GM06990 (cell line): ENCODE data around the gene SEMA7A.
A peak's percentile ranks its signal among the peaks of the same experiment; 100 is the strongest.

ENCODE experiments used
- DNase-seq: peaks from one replicate; pipeline ENCODE4 v3.0.0-alpha.2; 2011; ENCODE audit not compliant: insufficient read length; ENCODE audit errors: extremely low read depth
- H3K27me3 ChIP-seq: replicated peaks from 2 replicates; pipeline ENCODE4 v1.6.0; 2011; ENCODE audit warnings: low read length; ENCODE audit not compliant: control insufficient read depth, insufficient read depth
- H3K36me3 ChIP-seq: 2 replicates; pipeline ENCODE4 v1.5.1; 2011; ENCODE audit warnings: low read length; ENCODE audit not compliant: control insufficient read depth, insufficient read depth
- H3K4me3 ChIP-seq: replicated peaks from 2 replicates; pipeline ENCODE4 v1.5.1; 2011; ENCODE audit warnings: low read depth, mild to moderate bottlenecking, control low read depth, low read length
- TF ChIP-seq, protein P1 (sequence below): IDR thresholded peaks from 2 replicates; pipeline ENCODE4 v1.5.1; 2011; ENCODE audit warnings: low read length, control low read depth, mild to moderate bottlenecking, inconsistent platforms; ENCODE audit not compliant: insufficient read depth, poor library complexity, severe bottlenecking

The SEMA7A gene

DNA sequence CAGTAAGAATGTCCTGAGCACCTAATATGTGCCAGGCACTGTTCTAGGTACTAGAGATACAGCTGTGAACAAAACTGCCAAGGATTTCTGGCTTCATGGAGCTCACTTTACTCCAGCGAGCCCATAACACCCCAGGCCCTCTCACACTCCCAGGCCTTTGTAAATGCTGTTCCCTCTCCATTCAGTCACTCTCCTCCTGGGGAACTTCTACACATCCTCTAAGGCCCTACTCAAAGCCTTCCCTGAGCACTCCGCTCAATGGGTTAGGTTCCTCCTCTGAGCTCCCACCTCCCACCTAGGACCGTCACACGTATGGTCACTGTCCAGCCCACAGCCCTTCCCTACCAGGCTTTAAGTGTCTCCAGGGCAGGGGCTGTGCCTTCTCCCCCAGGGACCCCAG lies 27.2 kb downstream of the SEMA7A start:
- DNase-seq: no peak
- no peaks in the 10 kb centered on the region for H3K27me3 ChIP-seq
- TF ChIP-seq, protein P1, sequence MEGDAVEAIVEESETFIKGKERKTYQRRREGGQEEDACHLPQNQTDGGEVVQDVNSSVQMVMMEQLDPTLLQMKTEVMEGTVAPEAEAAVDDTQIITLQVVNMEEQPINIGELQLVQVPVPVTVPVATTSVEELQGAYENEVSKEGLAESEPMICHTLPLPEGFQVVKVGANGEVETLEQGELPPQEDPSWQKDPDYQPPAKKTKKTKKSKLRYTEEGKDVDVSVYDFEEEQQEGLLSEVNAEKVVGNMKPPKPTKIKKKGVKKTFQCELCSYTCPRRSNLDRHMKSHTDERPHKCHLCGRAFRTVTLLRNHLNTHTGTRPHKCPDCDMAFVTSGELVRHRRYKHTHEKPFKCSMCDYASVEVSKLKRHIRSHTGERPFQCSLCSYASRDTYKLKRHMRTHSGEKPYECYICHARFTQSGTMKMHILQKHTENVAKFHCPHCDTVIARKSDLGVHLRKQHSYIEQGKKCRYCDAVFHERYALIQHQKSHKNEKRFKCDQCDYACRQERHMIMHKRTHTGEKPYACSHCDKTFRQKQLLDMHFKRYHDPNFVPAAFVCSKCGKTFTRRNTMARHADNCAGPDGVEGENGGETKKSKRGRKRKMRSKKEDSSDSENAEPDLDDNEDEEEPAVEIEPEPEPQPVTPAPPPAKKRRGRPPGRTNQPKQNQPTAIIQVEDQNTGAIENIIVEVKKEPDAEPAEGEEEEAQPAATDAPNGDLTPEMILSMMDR: no peak
- H3K36me3 ChIP-seq: peaks cover 24% of the 10 kb centered on the region
- H3K4me3 ChIP-seq: no peak overlapping the region

DNA sequence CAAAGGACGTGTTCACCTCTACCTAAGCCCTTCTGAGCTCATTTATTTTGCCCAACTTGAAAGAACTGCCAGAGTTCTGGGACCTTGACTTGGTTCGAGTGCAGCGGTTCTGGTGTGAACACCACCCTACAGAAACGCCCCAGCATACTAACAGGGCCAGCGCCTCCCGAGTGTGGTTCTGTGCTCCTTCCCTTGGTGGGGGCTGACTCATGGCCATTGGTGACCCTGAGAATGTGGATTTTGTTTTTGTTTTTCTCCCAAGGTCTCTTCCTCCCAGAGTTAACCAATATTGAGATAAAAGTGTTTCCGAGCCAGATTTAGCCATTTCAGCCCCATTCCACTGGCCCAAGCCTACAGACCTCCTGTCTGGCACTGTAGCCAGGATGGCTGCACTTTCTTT lies 27.9 kb downstream of the SEMA7A start:
- Histone ChIP-seq H3K27me3 (no peaks in the 10 kb centered on the region), H3K4me3 (no peak overlapping the region), H3K36me3 (peaks cover 17% of the 10 kb centered on the region)
- TF ChIP-seq, protein P1: no peak
- DNase-seq: no peak

DNA sequence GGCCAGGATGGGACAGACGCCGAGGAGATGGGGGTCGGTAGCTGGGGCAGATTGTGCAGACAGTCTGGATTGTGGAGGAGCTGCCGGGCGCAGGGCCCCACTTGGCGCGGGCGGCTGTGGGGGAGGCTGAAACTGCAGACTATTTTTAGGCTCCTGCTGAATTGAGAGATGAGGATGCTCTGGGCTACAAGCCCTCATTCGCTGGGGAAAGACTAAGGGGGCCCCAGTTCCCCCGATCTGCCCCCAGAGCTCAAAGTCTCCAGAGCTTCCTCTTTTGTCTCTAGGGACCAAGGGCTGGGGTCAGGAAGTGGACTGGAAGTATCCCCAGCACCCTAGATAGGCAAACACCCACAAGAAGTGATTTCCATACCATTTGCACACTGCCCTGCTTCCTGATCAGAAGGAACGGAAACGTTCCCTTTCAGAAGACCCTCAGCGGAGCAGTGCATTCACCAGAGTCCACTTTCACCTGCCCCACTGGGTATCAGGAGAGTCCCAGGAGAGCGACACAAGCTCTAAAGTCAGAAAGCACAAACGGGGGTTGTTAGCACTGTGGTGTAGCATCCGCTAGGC lies 29.7 kb downstream of the SEMA7A start:
- TF ChIP-seq, protein P1: no peak
- peak; percentile 88 for DNase-seq
- Histone ChIP-seq H3K4me3 (peak overlapping the region; percentile 47), H3K36me3 (peaks cover 3% of the 10 kb centered on the region), H3K27me3 (no peaks in the 10 kb centered on the region)

DNA sequence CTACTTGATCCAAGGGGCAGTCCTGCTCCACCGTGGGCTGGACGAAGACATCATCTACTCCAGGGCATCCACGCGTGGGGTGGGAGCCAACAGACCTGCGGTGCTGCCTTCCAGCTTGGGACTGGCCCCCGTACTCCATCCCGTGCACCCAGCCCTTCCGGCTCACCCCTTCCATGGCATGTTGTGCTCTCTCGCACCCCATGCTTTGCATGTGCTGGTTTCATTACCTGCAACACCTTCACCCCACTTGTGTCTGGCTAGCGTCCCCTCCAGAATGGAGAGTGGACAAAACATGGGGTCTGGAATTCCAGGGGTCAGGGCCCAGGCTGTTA lies 30.2 kb downstream of the SEMA7A start:
- H3K4me3 ChIP-seq: peak overlapping the region; percentile 47
- peak; percentile 82 for DNase-seq

DNA sequence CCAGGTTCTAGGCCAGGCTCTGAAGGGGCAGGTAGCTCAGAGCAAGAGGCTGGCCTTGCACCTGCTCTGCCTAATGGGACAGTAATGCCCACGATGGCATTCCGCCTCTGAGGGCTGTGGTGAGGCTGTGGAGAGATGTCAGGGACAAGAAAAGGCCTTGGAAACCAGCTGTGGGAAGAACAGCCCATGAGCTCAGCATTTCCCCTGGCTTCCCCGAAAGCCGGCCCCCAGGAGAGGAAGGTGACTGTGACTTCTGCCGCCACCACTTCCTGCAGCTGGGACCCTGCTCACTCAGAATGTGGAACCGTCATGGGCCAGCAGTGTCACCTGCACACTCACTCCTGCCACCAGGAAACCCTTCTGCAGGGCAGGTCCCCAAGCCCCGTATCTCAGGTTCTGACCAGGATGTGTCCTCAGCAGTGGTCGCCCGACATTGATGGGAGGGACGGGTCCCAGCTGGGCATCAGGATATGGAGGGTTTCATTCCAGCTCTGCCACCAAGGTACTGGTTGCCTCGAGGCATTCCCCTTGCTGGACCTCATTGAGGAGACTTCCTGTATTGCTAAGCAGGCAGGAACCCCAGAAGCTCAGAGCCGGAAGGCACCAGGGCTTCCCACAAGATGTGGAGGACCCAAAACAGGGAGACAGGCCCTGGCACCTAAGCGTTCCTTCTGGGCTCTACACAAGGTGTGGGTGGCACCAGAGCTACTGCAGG lies 30.7 kb downstream of the SEMA7A start:
- peak; percentile 88 for DNase-seq
- peak overlapping the region; percentile 47 for H3K4me3 ChIP-seq
- H3K27me3 ChIP-seq: no peaks in the 10 kb centered on the region
- no peaks in the 10 kb centered on the region; the same call in 1 of the 2 replicates for H3K36me3 ChIP-seq
- TF ChIP-seq, protein P1: no peak

More for the DNA sequence above, 30.2 kb downstream of the SEMA7A start:
- Histone ChIP-seq H3K27me3 (no peaks in the 10 kb centered on the region), H3K36me3 (no peaks in the 10 kb centered on the region; the same call in 1 of the 2 replicates)
- TF ChIP-seq, protein P1: no peak

DNA sequence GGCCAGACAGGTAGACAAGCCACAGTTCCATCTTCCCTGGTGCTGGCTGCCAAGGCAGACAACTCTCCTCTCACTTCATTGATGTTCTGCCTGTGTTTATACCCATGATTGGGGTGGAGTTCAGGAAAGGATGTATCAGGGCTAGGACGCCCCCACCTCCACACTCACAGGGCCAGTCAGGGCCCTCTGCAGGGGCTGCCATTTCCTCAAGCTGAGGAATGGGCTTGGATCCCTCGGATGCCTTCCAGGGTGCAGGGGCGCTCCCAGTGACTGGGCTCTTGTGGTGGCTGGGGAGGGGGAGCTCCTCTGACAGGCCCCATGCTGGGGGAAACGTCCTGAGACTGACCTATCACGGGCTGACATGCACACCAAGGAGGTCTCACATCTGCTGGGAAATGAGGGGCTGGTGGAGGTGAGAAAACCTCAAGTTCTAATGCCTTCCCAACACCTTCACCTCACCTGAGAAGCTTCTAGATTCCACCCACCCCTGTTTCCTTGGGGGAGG lies 31.4 kb downstream of the SEMA7A start:
- H3K27me3 ChIP-seq: no peaks in the 10 kb centered on the region
- no peaks in the 10 kb centered on the region for H3K36me3 ChIP-seq
- DNase-seq: no peak
- H3K4me3 ChIP-seq: no peak overlapping the region
- TF ChIP-seq, protein P1: no peak
